Endometrial microvascular endothelial cells (primary cell): ENCODE data around the gene ZNF208. TPM values are rescaled to one million over a fixed set of nuclear protein-coding genes. Genes with fewer than 3 reads are reported as not detected.
"Not testable (repeated sequence)": the region's sequence is repeated elsewhere in the genome, so short reads cannot be mapped to it uniquely, and the experiment has no call there.

ENCODE experiments used
- in situ Hi-C: cut with HindIII; loops from 2 replicates; pipeline ENCODE4 v1.10.0; 2017; ENCODE audit warnings: low sequenced_read_pairs, low pct_unique_long_range_greater_than_20kb; ENCODE audit errors: inconsistent ontology term
- total RNA-seq: library from RNA; depleted of rRNA; stranded (reverse); fragments of >200 nt; gene quantifications from one replicate; pipeline ENCODE4 v1.2.3, GENCODE V29; 2015; ENCODE audit errors: inconsistent ontology term

The ZNF208 gene
- total RNA-seq, 1 donor from 2014 or later: not detected

DNA sequence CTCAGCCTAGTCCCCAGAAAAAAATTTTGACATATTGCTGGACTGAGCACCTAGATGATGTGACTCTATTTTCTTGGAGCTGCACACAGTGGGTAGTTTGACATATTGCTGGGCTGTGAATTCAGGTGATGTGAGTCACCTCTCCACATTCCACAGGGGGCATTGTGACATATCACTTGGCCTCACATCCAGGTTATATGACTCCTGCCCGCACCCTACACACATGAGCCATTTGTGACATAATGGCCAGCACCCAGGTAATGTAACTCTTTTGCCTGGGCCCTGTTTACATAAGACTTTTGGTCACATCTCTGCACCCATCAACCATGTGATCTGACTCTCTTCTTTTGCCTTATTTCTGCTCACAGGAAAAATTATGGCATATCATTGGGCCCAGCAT lies 119.7 kb downstream of the ZNF208 start:
- in situ Hi-C loops: no loop called here

DNA sequence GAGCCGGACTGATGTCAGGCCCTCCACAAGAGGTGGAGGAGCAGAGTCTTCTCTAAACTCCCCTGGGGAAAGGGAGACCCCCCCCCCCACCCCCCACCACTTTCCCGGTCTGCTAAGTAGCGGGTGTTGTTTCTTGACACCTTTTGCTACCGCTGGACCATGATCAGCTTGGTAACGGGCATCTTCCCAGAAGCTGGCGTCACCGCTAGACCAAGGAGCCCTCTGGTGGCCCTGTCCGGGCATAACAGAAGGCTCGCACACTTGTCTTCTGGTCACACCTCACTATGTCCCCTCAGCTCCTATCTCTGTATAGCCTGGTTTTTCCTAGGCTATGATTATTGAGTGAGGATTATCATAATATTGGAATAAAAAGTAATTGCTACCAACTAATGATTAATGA lies 120.7 kb downstream of the ZNF208 start:
- in situ Hi-C loops: not testable (repeated sequence)

DNA sequence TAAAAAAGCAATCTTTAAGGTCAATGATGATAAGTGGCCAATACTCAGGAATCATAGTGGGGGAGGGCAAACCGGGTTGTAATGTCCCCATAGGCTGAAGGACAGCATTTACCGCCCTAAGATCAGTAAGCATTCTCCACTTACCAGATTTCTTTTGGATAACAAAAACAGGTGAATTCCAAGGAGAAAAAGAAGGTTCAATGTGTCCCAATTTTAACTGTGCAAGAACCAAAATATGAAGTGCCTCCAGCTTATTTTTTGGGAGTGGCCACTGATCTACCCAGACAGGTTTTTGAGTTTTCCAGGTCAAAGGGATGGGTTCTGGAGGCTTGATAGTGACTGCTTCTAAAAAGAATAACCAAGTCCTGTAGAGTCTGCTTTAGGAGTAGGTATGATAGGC lies 125.2 kb downstream of the ZNF208 start:
- in situ Hi-C loops: not testable (repeated sequence)

DNA sequence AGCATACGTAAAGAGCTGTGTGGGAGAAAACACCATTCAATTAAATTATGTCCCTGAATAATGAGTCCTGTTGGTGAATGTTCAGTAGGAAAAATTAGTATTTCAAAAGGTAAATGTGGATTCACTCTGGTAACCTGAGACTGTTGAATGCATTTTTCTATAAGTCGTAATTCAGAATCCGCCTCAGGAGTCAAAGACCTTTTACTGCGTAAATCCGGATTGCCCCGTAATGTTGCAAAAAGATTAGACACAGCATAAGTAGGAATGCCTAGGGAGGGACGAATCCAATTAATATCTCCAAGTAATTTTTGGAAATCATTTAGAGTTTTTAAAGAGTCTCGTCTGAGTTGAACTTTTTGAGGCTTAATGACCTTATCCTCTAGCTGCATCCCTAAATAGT lies 126.0 kb downstream of the ZNF208 start:
- in situ Hi-C loops: not testable (repeated sequence)

DNA sequence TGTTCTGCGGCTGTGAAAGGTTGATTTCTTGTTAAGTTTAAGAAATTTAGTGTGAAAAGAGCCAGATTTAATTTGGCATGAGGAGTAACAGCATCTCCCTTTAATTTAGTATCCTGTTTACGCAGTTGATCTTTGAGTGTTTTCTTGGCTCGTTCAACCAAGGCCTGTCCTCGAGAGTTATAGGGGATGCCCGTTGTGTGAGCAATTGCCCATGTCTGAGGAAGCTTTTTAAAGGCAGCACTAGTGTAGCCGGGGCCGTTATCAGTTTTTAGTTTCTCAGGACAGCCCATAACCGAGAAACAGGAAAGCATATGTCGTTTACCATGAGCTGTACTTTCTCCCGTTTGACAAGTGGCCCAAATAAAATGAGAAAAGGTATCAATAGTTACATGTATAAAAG lies 127.2 kb downstream of the ZNF208 start:
- in situ Hi-C loops: no loop called here

Other genes starting within 250 kb of the ZNF208 start
- gene ZNF100, start 243.4 kb downstream of the ZNF208 start, total RNA-seq: 3.0 TPM
- gene ZNF43, start 174.8 kb downstream of the ZNF208 start, total RNA-seq: 6.6 TPM
- 0.46 TPM for gene ZNF257, start 41.5 kb upstream of the ZNF208 start, total RNA-seq
- not detected for gene ZNF676, start 186.0 kb upstream of the ZNF208 start, total RNA-seq